Progenitor cell of endocrine pancreas (in vitro differentiated cells): ENCODE measurements around the gene CEBPG. TPM values are rescaled to one million over a fixed set of nuclear protein-coding genes. Genes with fewer than 3 reads are reported as not detected.
A peak's percentile ranks its signal among the peaks of the same experiment; 100 is the strongest.

Experiments used
- DNase-seq: peaks from one replicate; pipeline ENCODE4 v3.0.0; 2021; ENCODE audit warnings: low spot score; ENCODE audit not compliant: unreplicated experiment
- H3K27ac Mint-ChIP-seq: 2 replicates; pipeline ENCODE4 v1.8.0; 2021; ENCODE audit warnings: mild to moderate bottlenecking, moderate library complexity, mixed read lengths
- H3K27me3 Mint-ChIP-seq: 2 replicates; pipeline ENCODE4 v1.8.0; 2021; ENCODE audit warnings: mixed read lengths
- H3K36me3 Mint-ChIP-seq: 2 replicates; pipeline ENCODE4 v1.8.0; 2022; ENCODE audit warnings: mixed read lengths; ENCODE audit not compliant: insufficient read depth
- H3K4me1 Mint-ChIP-seq: 2 replicates; pipeline ENCODE4 v1.8.0; 2021; ENCODE audit warnings: low read depth, mixed read lengths
- H3K4me3 Mint-ChIP-seq: 2 replicates; pipeline ENCODE4 v1.8.0; 2021; ENCODE audit warnings: low read depth, mild to moderate bottlenecking, moderate library complexity, mixed read lengths
- H3K9me3 Mint-ChIP-seq: 2 replicates; pipeline ENCODE4 v1.8.0; 2021; ENCODE audit warnings: low read depth, mixed read lengths
- CTCF ChIP-seq: fragments of 200-600 bp; sonication (generic); IDR thresholded peaks from one replicate; pipeline ENCODE4 v1.5.0; 2021; ENCODE audit warnings: antibody characterized with exemption, mild to moderate bottlenecking; ENCODE audit not compliant: unreplicated experiment
- total RNA-seq: library from RNA; stranded (reverse); gene quantifications from 2 replicates; pipeline ENCODE4 v1.2.1, GENCODE V29; 2021

Gene CEBPG
- total RNA-seq, 1 donor from 2014 or later = 33.6 TPM

DNA sequence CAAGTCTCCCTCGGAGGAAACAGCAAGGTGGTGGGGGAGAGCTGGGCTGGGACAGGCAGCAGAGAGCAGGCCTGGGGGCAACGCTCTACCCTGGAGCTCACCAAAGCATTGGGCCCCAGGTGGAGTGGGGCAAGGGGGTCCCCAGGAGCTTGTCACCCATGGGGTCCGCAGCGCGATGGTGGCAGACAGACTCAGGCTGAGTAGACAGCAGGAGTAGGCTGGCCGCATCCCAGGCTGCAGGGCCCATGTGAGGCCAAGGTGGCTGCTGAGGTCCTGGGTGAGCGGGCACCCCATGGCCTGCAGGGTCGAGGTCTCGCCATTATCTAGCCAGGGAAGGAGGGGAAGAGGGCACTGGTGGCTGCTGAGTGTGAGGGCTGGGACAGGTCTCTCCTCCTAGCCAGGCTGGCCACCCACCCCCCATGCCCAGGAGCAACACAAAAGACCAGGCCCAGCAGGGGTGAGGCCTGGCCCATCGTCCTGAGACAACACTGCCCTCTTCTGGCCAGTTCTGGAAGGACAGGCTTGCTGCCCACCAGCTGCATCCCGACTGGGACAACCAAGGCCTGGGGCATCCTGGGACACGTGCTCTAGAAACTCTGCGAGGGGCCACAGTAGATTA is 33.1 kb downstream of the CEBPG start:
- no peak overlapping the region for H3K4me3 Mint-ChIP-seq
- H3K4me1 Mint-ChIP-seq = peaks cover 5% of the 10 kb centered on the region
- no peaks in the 10 kb centered on the region for H3K9me3 Mint-ChIP-seq
- peak; percentile 92 for TF ChIP-seq CTCF
- no peaks in the 10 kb centered on the region for H3K27me3 Mint-ChIP-seq
- DNase-seq = peak; percentile 79
- H3K36me3 Mint-ChIP-seq = no peaks in the 10 kb centered on the region
- no peak overlapping the region for H3K27ac Mint-ChIP-seq

- TF ChIP-seq CTCF = no peak
- no peaks in the 10 kb centered on the region for H3K27me3 Mint-ChIP-seq
- H3K36me3 Mint-ChIP-seq = no peaks in the 10 kb centered on the region
- H3K27ac Mint-ChIP-seq = no peak overlapping the region
- H3K9me3 Mint-ChIP-seq = no peaks in the 10 kb centered on the region
- no peak overlapping the region for H3K4me3 Mint-ChIP-seq
- H3K4me1 Mint-ChIP-seq = peaks cover 5% of the 10 kb centered on the region
- DNase-seq = no peak
These were observed 33.6 kb downstream of the CEBPG start for GRCh38 chr19:33407140-33407551.

GRCh38 chr19:33407716-33408115 is 34.2 kb downstream of the CEBPG start:
- no peaks in the 10 kb centered on the region for H3K36me3 Mint-ChIP-seq
- H3K9me3 Mint-ChIP-seq = no peaks in the 10 kb centered on the region
- no peak overlapping the region for H3K4me3 Mint-ChIP-seq
- DNase-seq = no peak
- no peak overlapping the region for H3K27ac Mint-ChIP-seq
- peaks cover 5% of the 10 kb centered on the region for H3K4me1 Mint-ChIP-seq
- H3K27me3 Mint-ChIP-seq = no peaks in the 10 kb centered on the region
- no peak for TF ChIP-seq CTCF

DNA sequence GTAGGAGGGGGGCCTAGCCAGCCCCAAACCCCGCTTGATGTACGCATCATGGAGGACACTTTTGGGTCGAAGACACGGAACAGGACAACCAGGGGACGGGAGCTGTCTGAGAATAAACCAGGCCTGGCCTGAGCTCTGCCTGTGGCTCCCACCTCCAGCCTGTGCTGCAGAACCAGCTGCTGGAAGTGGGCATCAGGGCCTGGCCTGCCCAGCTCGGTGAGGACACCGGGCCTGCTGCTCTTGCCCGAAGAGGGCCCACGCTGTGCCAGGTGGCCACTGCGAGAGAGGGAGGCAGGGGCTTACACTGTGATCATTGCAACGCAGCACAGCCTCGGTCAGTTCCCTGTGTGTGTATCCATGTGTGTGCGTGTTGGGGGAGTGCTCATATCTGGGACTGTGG is 34.6 kb downstream of the CEBPG start:
- peaks cover 5% of the 10 kb centered on the region for H3K4me1 Mint-ChIP-seq
- H3K27me3 Mint-ChIP-seq = no peaks in the 10 kb centered on the region
- no peak for DNase-seq
- no peak for TF ChIP-seq CTCF
- no peak overlapping the region for H3K4me3 Mint-ChIP-seq
- no peaks in the 10 kb centered on the region for H3K36me3 Mint-ChIP-seq
- H3K27ac Mint-ChIP-seq = no peak overlapping the region
- no peaks in the 10 kb centered on the region for H3K9me3 Mint-ChIP-seq

DNA sequence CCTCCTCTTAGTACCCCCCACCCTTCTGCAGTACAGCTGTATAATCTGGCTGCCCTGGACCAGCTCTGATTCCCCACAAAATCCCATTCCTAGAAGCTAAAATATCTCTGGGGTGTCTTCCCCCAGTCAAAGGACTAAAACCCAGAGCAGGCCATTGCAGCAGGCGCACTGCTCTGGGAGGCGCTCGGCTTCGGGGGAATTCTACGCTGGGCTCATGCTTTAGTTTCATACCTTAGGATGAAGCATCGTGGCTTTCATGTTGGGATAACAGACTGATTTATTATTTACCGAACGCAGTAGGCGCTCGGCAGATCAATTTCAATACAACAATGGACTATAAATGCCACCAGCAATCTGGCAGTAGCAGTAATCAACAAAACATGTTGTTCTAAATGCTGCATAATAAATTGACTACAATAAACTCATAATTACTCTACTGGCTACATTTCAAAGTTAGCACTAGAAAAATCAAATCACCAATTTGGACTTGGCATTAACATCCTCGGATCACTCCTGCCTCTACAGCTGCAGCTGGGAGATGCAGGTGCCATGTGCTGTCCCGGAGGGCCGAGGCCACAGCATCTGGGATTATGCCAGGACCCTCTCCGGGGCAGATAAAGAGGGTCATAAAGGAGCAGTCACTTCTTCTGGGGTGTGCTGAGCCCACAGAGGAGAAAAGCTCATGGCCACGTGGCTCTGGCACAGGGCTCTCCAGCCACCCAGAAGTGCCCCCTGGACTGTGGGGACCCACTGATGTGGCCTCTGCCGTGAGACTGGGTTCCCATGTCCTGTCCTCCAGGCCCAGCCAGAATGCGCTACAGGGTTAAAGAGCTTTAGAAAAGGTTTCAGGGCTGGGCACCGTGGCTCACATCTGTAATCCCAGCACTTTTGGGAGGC is 35.3 kb downstream of the CEBPG start:
- Mint-ChIP-seq H3K9me3 (no peaks in the 10 kb centered on the region), H3K36me3 (no peaks in the 10 kb centered on the region), H3K4me3 (no peak overlapping the region), H3K27me3 (no peaks in the 10 kb centered on the region), H3K27ac (no peak overlapping the region), H3K4me1 (peaks cover under 1% of the 10 kb centered on the region)
- DNase-seq = no peak
- no peak for TF ChIP-seq CTCF
